H9 (cell line): Measurements from ENCODE around the gene NAA16. TPM values are rescaled to one million over a fixed set of nuclear protein-coding genes. Genes with fewer than 3 reads are reported as not detected.

Source experiments
- DNase-seq: peaks from one replicate; pipeline ENCODE4 v3.0.0-alpha.2; 2017
- H2AFZ ChIP-seq: one replicate; pipeline ENCODE4 v1.6.1; 2013; ENCODE audit warnings: mild to moderate bottlenecking, low read length, control low read depth, moderate library complexity
- H2AK5ac ChIP-seq: 2 replicates; pipeline ENCODE4 v1.6.1; 2013; ENCODE audit warnings: low read length, control low read depth, mixed read lengths; ENCODE audit not compliant: insufficient read length
- H2BK120ac ChIP-seq: one replicate; pipeline ENCODE4 v1.6.1; 2013; ENCODE audit warnings: low read depth, mild to moderate bottlenecking, low read length, control low read depth, inconsistent platforms; ENCODE audit not compliant: poor library complexity, severe bottlenecking
- H2BK12ac ChIP-seq: 2 replicates; pipeline ENCODE4 v1.6.1; 2013; ENCODE audit warnings: low read length, control low read depth, mixed read lengths, low read depth; ENCODE audit not compliant: insufficient read length
- H2BK15ac ChIP-seq: 2 replicates; pipeline ENCODE4 v1.6.1; 2013; ENCODE audit warnings: low read depth, low read length, control low read depth
- H2BK20ac ChIP-seq: one replicate; pipeline ENCODE4 v1.6.1; 2013; ENCODE audit warnings: low read depth, mild to moderate bottlenecking, low read length, control low read depth, inconsistent platforms; ENCODE audit not compliant: poor library complexity, severe bottlenecking
- H2BK5ac ChIP-seq: 2 replicates; pipeline ENCODE4 v1.6.1; 2013; ENCODE audit warnings: low read length, control low read depth, mixed read lengths; ENCODE audit not compliant: insufficient read length
- H3K14ac ChIP-seq: 2 replicates; pipeline ENCODE4 v1.6.1; 2013; ENCODE audit warnings: low read length, control low read depth; ENCODE audit not compliant: insufficient read depth
- H3K18ac ChIP-seq: 2 replicates; pipeline ENCODE4 v1.6.1; 2013; ENCODE audit warnings: low read depth, mild to moderate bottlenecking, mixed read lengths, low read length, control low read depth; ENCODE audit not compliant: insufficient read length
- H3K23ac ChIP-seq: 2 replicates; pipeline ENCODE4 v1.6.1; 2013; ENCODE audit warnings: low read length, control low read depth, mixed read lengths, low read depth; ENCODE audit not compliant: insufficient read length
- H3K23me2 ChIP-seq: 2 replicates; pipeline ENCODE4 v1.6.1; 2013; ENCODE audit warnings: low read depth, mild to moderate bottlenecking, mixed read lengths, low read length, control low read depth; ENCODE audit not compliant: insufficient read length, poor library complexity, severe bottlenecking
- H3K27ac ChIP-seq: 2 replicates; pipeline ENCODE4 v1.5.1; 2013; ENCODE audit warnings: low read length, control low read depth, mixed read lengths, low read depth; ENCODE audit not compliant: insufficient read length
- H3K27me3 ChIP-seq: 2 replicates; pipeline ENCODE4 v1.6.1; 2013; ENCODE audit warnings: low read length, control low read depth, inconsistent platforms; ENCODE audit not compliant: insufficient read depth
- H3K4ac ChIP-seq: 2 replicates; pipeline ENCODE4 v1.6.1; 2013; ENCODE audit warnings: low read depth, mild to moderate bottlenecking, control low read depth, inconsistent platforms, low read length, moderate library complexity
- H3K4me1 ChIP-seq: 2 replicates; pipeline ENCODE4 v1.6.1; 2013; ENCODE audit warnings: low read length, control low read depth, inconsistent platforms; ENCODE audit not compliant: insufficient read depth
- H3K4me2 ChIP-seq: 2 replicates; pipeline ENCODE4 v1.6.1; 2013; ENCODE audit warnings: low read length, control low read depth, mixed read lengths; ENCODE audit not compliant: insufficient read length, insufficient read depth
- H3K56ac ChIP-seq: 2 replicates; pipeline ENCODE4 v1.6.1; 2013; ENCODE audit warnings: low read depth, mild to moderate bottlenecking, mixed read lengths, low read length, control low read depth; ENCODE audit not compliant: insufficient read length
- H3K79me1 ChIP-seq: 2 replicates; pipeline ENCODE4 v1.6.1; 2013; ENCODE audit warnings: low read depth, mild to moderate bottlenecking, moderate library complexity, low read length, control low read depth, inconsistent platforms; ENCODE audit not compliant: insufficient read depth, poor library complexity, severe bottlenecking
- H3K79me2 ChIP-seq: 2 replicates; pipeline ENCODE4 v1.6.1; 2013; ENCODE audit warnings: low read length, control low read depth, inconsistent platforms; ENCODE audit not compliant: insufficient read depth
- H3K9ac ChIP-seq: 2 replicates; pipeline ENCODE4 v1.6.1; 2013; ENCODE audit warnings: low read length, control low read depth, mixed read lengths; ENCODE audit not compliant: insufficient read length; ENCODE audit errors: extremely low read depth
- H3K9me3 ChIP-seq: one replicate; pipeline ENCODE4 v1.6.1; 2013; ENCODE audit warnings: low read depth, low read length, inconsistent platforms; ENCODE audit not compliant: control insufficient read depth
- H3T11ph ChIP-seq: one replicate; pipeline ENCODE4 v1.6.1; 2013; ENCODE audit warnings: mild to moderate bottlenecking, low read length, control low read depth, inconsistent platforms
- H4K20me1 ChIP-seq: one replicate; pipeline ENCODE4 v1.6.1; 2013; ENCODE audit not compliant: control insufficient read depth, insufficient read length, insufficient read depth
- H4K5ac ChIP-seq: 2 replicates; pipeline ENCODE4 v1.6.1; 2013; ENCODE audit warnings: low read depth, mild to moderate bottlenecking, mixed read lengths, low read length, control low read depth; ENCODE audit not compliant: insufficient read length
- H4K8ac ChIP-seq: replicated peaks from 2 replicates; pipeline ENCODE4 v1.6.1; 2013; ENCODE audit warnings: low read length, control low read depth, mixed read lengths, low read depth; ENCODE audit not compliant: insufficient read length
- H4K91ac ChIP-seq: 2 replicates; pipeline ENCODE4 v1.6.1; 2013; ENCODE audit warnings: low read depth, mild to moderate bottlenecking, moderate library complexity, mixed read lengths, low read length, control low read depth; ENCODE audit not compliant: insufficient read length
- H3K27ac Mint-ChIP-seq, 3 experiments: 2 replicates in 2 of 3; 3 replicates in 1 of 3; pipeline ENCODE4 v1.8.0; 2020 to 2021; ENCODE audit warnings: mixed read lengths in 3 of 3, mild to moderate bottlenecking in 1 of 3, moderate library complexity in 1 of 3
- H3K27me3 Mint-ChIP-seq: 2 replicates; pipeline ENCODE4 v1.8.0; 2021; ENCODE audit warnings: low read depth, mild to moderate bottlenecking, moderate library complexity, mixed read lengths
- H3K36me3 Mint-ChIP-seq, 3 experiments: 2 replicates in 2 of 3; 3 replicates in 1 of 3; pipeline ENCODE4 v1.8.0; 2020 to 2021; ENCODE audit warnings: low read depth in 3 of 3, mixed read lengths in 3 of 3; ENCODE audit not compliant: insufficient read depth in 1 of 3
- H3K4me1 Mint-ChIP-seq, 2 experiments: 2 replicates each; pipeline ENCODE4 v1.8.0; 2020; ENCODE audit warnings: mixed read lengths in 2 of 2
- H3K4me3 Mint-ChIP-seq, 2 experiments: 2 replicates in 1 of 2; 3 replicates in 1 of 2; pipeline ENCODE4 v1.8.0; 2020 to 2021; ENCODE audit warnings: mild to moderate bottlenecking in 2 of 2, mixed read lengths in 2 of 2, moderate library complexity in 1 of 2
- H3K9me3 Mint-ChIP-seq, 2 experiments: 2 replicates in 1 of 2; 3 replicates in 1 of 2; pipeline ENCODE4 v1.8.0; 2020; ENCODE audit warnings: mild to moderate bottlenecking in 2 of 2, mixed read lengths in 2 of 2, moderate library complexity in 1 of 2
- WGBS: extraction: QIAGEN DNeasy Blood & Tissue Kit; methylation state at CpG from one replicate; pipeline ENCODE4 v1.1.7; 2013; ENCODE audit warnings: missing lambda C conversion rate, low lambda C conversion rate, mixed read lengths; ENCODE audit not compliant: insufficient read length; ENCODE audit errors: extremely low coverage; 5-methylcytosine and 5-hydroxymethylcytosine counted together
- total RNA-seq: library from RNA; stranded (reverse); gene quantifications from 2 replicates; pipeline ENCODE4 v1.2.1, GENCODE V29; 2021
- TF ChIP-seq, protein P1 (sequence below): fragments of 200-600 bp; sonication (generic); conservative IDR thresholded peaks from 3 replicates; pipeline ENCODE4 v1.8.0; 2021; ENCODE audit warnings: antibody characterized with exemption, mild to moderate bottlenecking

NAA16 gene
- total RNA-seq, 1 experiment from 2014 or later = 37.7 TPM

DNA sequence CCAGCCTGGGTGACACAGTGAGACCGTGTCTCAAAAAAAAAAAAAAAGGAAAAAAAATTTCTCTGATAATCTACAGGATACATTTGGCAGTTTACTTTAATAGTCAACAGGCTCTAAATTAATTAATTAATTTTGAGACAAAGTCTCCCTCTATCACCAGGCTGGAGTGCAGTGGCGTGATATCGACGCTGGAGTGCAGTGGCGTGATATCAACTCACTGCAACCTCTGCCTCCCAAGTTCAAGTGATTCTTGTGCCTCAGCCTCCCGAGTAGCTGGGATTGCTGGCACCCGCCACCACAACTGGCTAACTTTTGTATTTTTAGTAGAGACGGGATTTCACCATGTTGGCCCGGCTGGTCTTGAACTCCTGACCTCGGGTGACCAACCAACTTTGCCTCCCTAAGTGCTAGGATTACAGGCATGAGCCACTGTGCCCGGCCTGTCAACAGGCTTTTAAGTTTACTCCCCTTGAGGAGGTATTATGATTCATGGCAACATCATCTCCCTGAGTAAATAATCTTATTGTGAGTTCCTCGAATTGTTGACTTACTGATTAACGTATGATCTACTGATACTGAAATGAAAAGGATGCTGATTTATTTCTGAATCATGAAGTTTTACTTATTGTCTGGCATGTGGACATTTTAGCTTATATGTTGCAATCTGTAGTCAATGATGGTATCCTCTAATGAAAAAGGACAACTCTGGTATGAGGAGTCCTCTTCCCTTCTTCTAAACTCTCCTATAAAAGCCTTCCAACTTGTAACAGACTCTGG is 26.4 kb upstream of the NAA16 start:
- Histone ChIP-seq H3K4ac (no peak overlapping the region), H3K56ac (no peak overlapping the region), H2AFZ (no peak overlapping the region), H3K79me1 (no peaks in the 10 kb centered on the region), H4K91ac (no peak overlapping the region), H4K20me1 (no peaks in the 10 kb centered on the region), H4K5ac (no peak overlapping the region), H3K23me2 (no peaks in the 10 kb centered on the region), H3K27ac (no peak overlapping the region), H4K8ac (no peak overlapping the region), H3K23ac (no peak overlapping the region), H2BK12ac (no peak overlapping the region), H2BK20ac (no peak overlapping the region), H2BK120ac (no peak overlapping the region), H3K9me3 (no peaks in the 10 kb centered on the region), H3K27me3 (no peaks in the 10 kb centered on the region), H3K18ac (no peak overlapping the region), H2BK5ac (no peak overlapping the region), H2BK15ac (no peak overlapping the region), H3K14ac (no peak overlapping the region), H3K4me1 (no peaks in the 10 kb centered on the region; the same call in 1 of the 2 replicates), H3K79me2 (no peaks in the 10 kb centered on the region), H2AK5ac (no peak overlapping the region), H3K4me2 (no peak overlapping the region), H3K9ac (no peak overlapping the region), H3T11ph (no peak overlapping the region)
- Mint-ChIP-seq H3K27me3 (no peaks in the 10 kb centered on the region; the same call in 1 of the 2 replicates), H3K36me3 (peaks cover 0 to 5% (median 3%) of the 10 kb centered on the region in 3 experiments; a peak in 1 of 7 replicates), H3K27ac (peak overlapping the region in 1 of 3 experiments; percentile 73; a peak in 2 of 7 replicates), H3K4me1 (peaks cover 23 to 24% of the 10 kb centered on the region in 2 experiments), H3K9me3 (no peaks in the 10 kb centered on the region; a peak in 1 of 5 replicates), H3K4me3 (no peak overlapping the region)
- no peak for DNase-seq
- no CpG with 5 or more reads among the region's 13 CpGs for WGBS
- TF ChIP-seq, protein P1, sequence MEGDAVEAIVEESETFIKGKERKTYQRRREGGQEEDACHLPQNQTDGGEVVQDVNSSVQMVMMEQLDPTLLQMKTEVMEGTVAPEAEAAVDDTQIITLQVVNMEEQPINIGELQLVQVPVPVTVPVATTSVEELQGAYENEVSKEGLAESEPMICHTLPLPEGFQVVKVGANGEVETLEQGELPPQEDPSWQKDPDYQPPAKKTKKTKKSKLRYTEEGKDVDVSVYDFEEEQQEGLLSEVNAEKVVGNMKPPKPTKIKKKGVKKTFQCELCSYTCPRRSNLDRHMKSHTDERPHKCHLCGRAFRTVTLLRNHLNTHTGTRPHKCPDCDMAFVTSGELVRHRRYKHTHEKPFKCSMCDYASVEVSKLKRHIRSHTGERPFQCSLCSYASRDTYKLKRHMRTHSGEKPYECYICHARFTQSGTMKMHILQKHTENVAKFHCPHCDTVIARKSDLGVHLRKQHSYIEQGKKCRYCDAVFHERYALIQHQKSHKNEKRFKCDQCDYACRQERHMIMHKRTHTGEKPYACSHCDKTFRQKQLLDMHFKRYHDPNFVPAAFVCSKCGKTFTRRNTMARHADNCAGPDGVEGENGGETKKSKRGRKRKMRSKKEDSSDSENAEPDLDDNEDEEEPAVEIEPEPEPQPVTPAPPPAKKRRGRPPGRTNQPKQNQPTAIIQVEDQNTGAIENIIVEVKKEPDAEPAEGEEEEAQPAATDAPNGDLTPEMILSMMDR = no peak
